GM12865 (cell line): ENCODE measurements around the gene TMCC2.
"Not testable (repeated sequence)": the region's sequence is repeated elsewhere in the genome, so short reads cannot be mapped to it uniquely, and the experiment has no call there.

Experiments used
- DNase-seq: peaks from one replicate; pipeline ENCODE4 v3.0.0; 2010; ENCODE audit warnings: low read depth
- H3K4me3 ChIP-seq: 2 replicates; pipeline ENCODE4 v1.5.1; 2011; ENCODE audit warnings: mild to moderate bottlenecking, low read depth, low read length, control low read depth
- TF ChIP-seq, protein P1 (sequence below): IDR thresholded peaks from 2 replicates; pipeline ENCODE4 v1.5.1; 2011; ENCODE audit warnings: low read length, control low read depth, low read depth, inconsistent platforms; ENCODE audit not compliant: insufficient read depth; ENCODE audit errors: missing control alignments

Gene TMCC2

DNA sequence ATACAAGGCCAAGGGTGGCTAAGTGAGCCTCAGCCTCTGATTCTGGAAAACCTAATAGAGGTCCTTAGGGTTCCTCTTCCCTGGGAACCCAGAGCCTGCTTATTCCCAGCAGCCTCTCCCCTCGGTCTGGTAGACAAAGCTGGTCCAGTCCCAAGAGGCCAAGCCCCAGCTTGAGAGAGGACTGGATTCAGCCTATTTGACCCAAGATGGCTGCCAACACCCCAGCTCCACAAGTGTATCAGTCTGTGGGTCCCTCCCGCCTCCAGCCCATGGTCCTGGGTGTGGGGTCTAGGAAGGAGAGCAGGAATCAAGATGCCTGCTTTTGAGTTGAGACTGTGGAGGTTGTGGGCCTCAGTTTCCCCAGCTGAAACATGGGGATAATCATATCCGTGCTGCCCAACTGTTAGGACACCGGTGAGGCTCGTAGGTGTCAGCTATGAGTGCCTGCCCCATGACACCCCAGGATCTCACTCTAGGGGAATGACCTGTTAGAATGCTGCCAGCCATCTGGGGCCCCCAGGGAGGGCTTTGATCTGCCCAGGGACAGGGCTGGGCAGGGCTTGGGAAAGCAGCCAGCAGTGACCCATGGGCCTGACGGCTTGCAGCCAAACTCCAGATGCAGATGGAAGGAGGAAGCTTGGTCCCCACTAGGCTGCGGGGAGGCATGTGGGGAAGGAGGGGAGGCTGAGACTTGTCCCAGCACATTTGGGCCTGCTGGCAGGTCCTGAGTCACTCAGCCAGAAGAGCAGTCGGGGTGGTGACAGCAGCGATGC is 48.4 kb downstream of the TMCC2 start:
- TF ChIP-seq, protein P1, sequence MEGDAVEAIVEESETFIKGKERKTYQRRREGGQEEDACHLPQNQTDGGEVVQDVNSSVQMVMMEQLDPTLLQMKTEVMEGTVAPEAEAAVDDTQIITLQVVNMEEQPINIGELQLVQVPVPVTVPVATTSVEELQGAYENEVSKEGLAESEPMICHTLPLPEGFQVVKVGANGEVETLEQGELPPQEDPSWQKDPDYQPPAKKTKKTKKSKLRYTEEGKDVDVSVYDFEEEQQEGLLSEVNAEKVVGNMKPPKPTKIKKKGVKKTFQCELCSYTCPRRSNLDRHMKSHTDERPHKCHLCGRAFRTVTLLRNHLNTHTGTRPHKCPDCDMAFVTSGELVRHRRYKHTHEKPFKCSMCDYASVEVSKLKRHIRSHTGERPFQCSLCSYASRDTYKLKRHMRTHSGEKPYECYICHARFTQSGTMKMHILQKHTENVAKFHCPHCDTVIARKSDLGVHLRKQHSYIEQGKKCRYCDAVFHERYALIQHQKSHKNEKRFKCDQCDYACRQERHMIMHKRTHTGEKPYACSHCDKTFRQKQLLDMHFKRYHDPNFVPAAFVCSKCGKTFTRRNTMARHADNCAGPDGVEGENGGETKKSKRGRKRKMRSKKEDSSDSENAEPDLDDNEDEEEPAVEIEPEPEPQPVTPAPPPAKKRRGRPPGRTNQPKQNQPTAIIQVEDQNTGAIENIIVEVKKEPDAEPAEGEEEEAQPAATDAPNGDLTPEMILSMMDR: no peak
- H3K4me3 ChIP-seq: no peak overlapping the region
- DNase-seq: no peak

- TF ChIP-seq, protein P1: no peak
- no peak for DNase-seq
Measured at GRCh38 chr1:205276689-205277065, 48.9 kb downstream of the TMCC2 start.

GRCh38 chr1:205279986-205280385 is 52.2 kb downstream of the TMCC2 start:
- peak; percentile 54 for DNase-seq
- no peak overlapping the region for H3K4me3 ChIP-seq
- TF ChIP-seq, protein P1: no peak

More at GRCh38 chr1:205276689-205277065, 48.9 kb downstream of the TMCC2 start:
- H3K4me3 ChIP-seq: no peak overlapping the region

- not testable (repeated sequence) for H3K4me3 ChIP-seq, DNase-seq
Measured at GRCh38 chr1:205280666-205281395, 53.1 kb downstream of the TMCC2 start.

GRCh38 chr1:205283270-205284147 is 55.8 kb downstream of the TMCC2 start:
- TF ChIP-seq, protein P1: no peak
- H3K4me3 ChIP-seq: no peak overlapping the region
- DNase-seq: no peak

- no peak overlapping the region for H3K4me3 ChIP-seq
- peak; percentile 85 for DNase-seq
- TF ChIP-seq, protein P1: no peak
Measured at GRCh38 chr1:205284420-205285144, 56.8 kb downstream of the TMCC2 start.
